ENCODE results near the gene IRF2.

The IRF2 gene

GRCh38 chr4:184470785-184471110 lies 3.6 kb downstream of the IRF2 start:
- H3K9me2 ChIP-seq (replicated peaks; ENCODE audit: insufficient read depth, low read length): no peaks in the 10 kb centered on the region
- no peak for TF ChIP-seq EZH2phosphoT487 (IDR thresholded peaks at IDR 0.05; ENCODE audit: low read length)
- H3K4me2 ChIP-seq (ENCODE audit: low read depth, low read length): peak overlapping the region; percentile 78; the same call in 1 of the 2 replicates
- DNase-seq: no peak
- peaks cover 33% of the 10 kb centered on the region for H3F3A ChIP-seq (ENCODE audit: insufficient read depth, low read length)
- H3K9me3 ChIP-seq (replicated peaks; ENCODE audit: insufficient read depth, low read length): no peaks in the 10 kb centered on the region
- H3K79me2 ChIP-seq (ENCODE audit: low read length): peaks cover 92% of the 10 kb centered on the region
- H3K4me1 ChIP-seq (ENCODE audit: low read length): peaks cover 24% of the 10 kb centered on the region
- no peaks in the 10 kb centered on the region for H3K36me3 ChIP-seq (replicated peaks; ENCODE audit: insufficient read depth, low read length)
- H2AFZ ChIP-seq (ENCODE audit: low read length): no peak overlapping the region
- H3K27ac ChIP-seq (ENCODE audit: low read length): no peak overlapping the region
- H3K4me3 ChIP-seq (ENCODE audit: low read length): peak overlapping the region; percentile 78; the same call in 1 of the 2 replicates
- H3K27me3 ChIP-seq (replicated peaks; ENCODE audit: insufficient read depth, low read length): no peaks in the 10 kb centered on the region
- no peaks in the 10 kb centered on the region for H4K20me1 ChIP-seq (ENCODE audit: insufficient read depth, low read length)
- H3K9ac ChIP-seq (ENCODE audit: low read length): peak overlapping the region; percentile 97; the same call in 1 of the 2 replicates

- peaks cover 19% of the 10 kb centered on the region for H3K4me1 ChIP-seq (ENCODE audit: low read length)
Observed at GRCh38 chr4:184466634-184467033, 7.7 kb downstream of the IRF2 start.

GRCh38 chr4:184464759-184465454 lies 9.4 kb downstream of the IRF2 start:
- Histone ChIP-seq H3K36me3 (replicated peaks; ENCODE audit: insufficient read depth, low read length) (no peaks in the 10 kb centered on the region), H3K9ac (ENCODE audit: low read length) (no peak overlapping the region), H3K27me3 (replicated peaks; ENCODE audit: insufficient read depth, low read length) (no peaks in the 10 kb centered on the region), H3K9me3 (replicated peaks; ENCODE audit: insufficient read depth, low read length) (no peaks in the 10 kb centered on the region), H3K4me2 (ENCODE audit: low read depth, low read length) (no peak overlapping the region), H3K4me3 (ENCODE audit: low read length) (no peak overlapping the region), H3K27ac (ENCODE audit: low read length) (no peak overlapping the region), H3K4me1 (ENCODE audit: low read length) (peaks cover 7% of the 10 kb centered on the region), H3F3A (ENCODE audit: insufficient read depth, low read length) (peaks cover 4% of the 10 kb centered on the region; the same call in 1 of the 2 replicates), H2AFZ (ENCODE audit: low read length) (no peak overlapping the region), H4K20me1 (ENCODE audit: insufficient read depth, low read length) (no peaks in the 10 kb centered on the region), H3K79me2 (ENCODE audit: low read length) (peaks cover 98% of the 10 kb centered on the region), H3K9me2 (replicated peaks; ENCODE audit: insufficient read depth, low read length) (no peaks in the 10 kb centered on the region)
- DNase-seq: no peak
- no peak for TF ChIP-seq CTCF (IDR thresholded peaks at IDR 0.05; ENCODE audit: low read length)
- no peak for TF ChIP-seq EZH2phosphoT487 (IDR thresholded peaks at IDR 0.05; ENCODE audit: low read length)
- TF ChIP-seq EZH2 (optimal IDR thresholded peaks at IDR 0.05; ENCODE audit: low read depth, low read length): no peak

More at GRCh38 chr4:184466634-184467033, 7.7 kb downstream of the IRF2 start:
- Histone ChIP-seq H3K36me3 (replicated peaks; ENCODE audit: insufficient read depth, low read length) (no peaks in the 10 kb centered on the region), H3K9me3 (replicated peaks; ENCODE audit: insufficient read depth, low read length) (no peaks in the 10 kb centered on the region), H3K9me2 (replicated peaks; ENCODE audit: insufficient read depth, low read length) (no peaks in the 10 kb centered on the region), H3F3A (ENCODE audit: insufficient read depth, low read length) (peaks cover 3% of the 10 kb centered on the region; the same call in 1 of the 2 replicates), H2AFZ (ENCODE audit: low read length) (no peak overlapping the region), H4K20me1 (ENCODE audit: insufficient read depth, low read length) (no peaks in the 10 kb centered on the region), H3K4me2 (ENCODE audit: low read depth, low read length) (no peak overlapping the region), H3K27me3 (replicated peaks; ENCODE audit: insufficient read depth, low read length) (no peaks in the 10 kb centered on the region), H3K4me3 (ENCODE audit: low read length) (no peak overlapping the region), H3K27ac (ENCODE audit: low read length) (no peak overlapping the region), H3K79me2 (ENCODE audit: low read length) (peaks cover 99% of the 10 kb centered on the region), H3K9ac (ENCODE audit: low read length) (no peak overlapping the region)
- DNase-seq: no peak
- TF ChIP-seq CTCF (IDR thresholded peaks at IDR 0.05; ENCODE audit: low read length) (no peak), EZH2 (optimal IDR thresholded peaks at IDR 0.05; ENCODE audit: low read depth, low read length) (no peak), EZH2phosphoT487 (IDR thresholded peaks at IDR 0.05; ENCODE audit: low read length) (no peak)

GRCh38 chr4:184463856-184464255 lies 10.5 kb downstream of the IRF2 start:
- Histone ChIP-seq H2AFZ (ENCODE audit: low read length) (no peak overlapping the region), H3K79me2 (ENCODE audit: low read length) (peaks cover 98% of the 10 kb centered on the region), H3K9me2 (replicated peaks; ENCODE audit: insufficient read depth, low read length) (no peaks in the 10 kb centered on the region), H3K4me3 (ENCODE audit: low read length) (no peak overlapping the region), H3K9me3 (replicated peaks; ENCODE audit: insufficient read depth, low read length) (no peaks in the 10 kb centered on the region), H3K4me1 (ENCODE audit: low read length) (peaks cover 18% of the 10 kb centered on the region), H3K36me3 (replicated peaks; ENCODE audit: insufficient read depth, low read length) (no peaks in the 10 kb centered on the region), H4K20me1 (ENCODE audit: insufficient read depth, low read length) (no peaks in the 10 kb centered on the region), H3F3A (ENCODE audit: insufficient read depth, low read length) (peaks cover 14% of the 10 kb centered on the region), H3K4me2 (ENCODE audit: low read depth, low read length) (no peak overlapping the region), H3K27ac (ENCODE audit: low read length) (no peak overlapping the region), H3K27me3 (replicated peaks; ENCODE audit: insufficient read depth, low read length) (no peaks in the 10 kb centered on the region), H3K9ac (ENCODE audit: low read length) (no peak overlapping the region)
- no peak for TF ChIP-seq CTCF (IDR thresholded peaks at IDR 0.05; ENCODE audit: low read length)
- TF ChIP-seq EZH2 (optimal IDR thresholded peaks at IDR 0.05; ENCODE audit: low read depth, low read length): no peak
- TF ChIP-seq EZH2phosphoT487 (IDR thresholded peaks at IDR 0.05; ENCODE audit: low read length): no peak
- no peak for DNase-seq
